DMS79 treated with DMSO at 0.1 percent for 48 hours (cell line): Measurements from ENCODE around the gene CD300LG.
"Not testable (repeated sequence)": the region's sequence is repeated elsewhere in the genome, so short reads cannot be mapped to it uniquely, and the experiment has no call there.

Experiments
- DNase-seq: peaks from one replicate; lab custom pipeline; 2025; lab: John Stamatoyannopoulos, UW

Gene CD300LG, protein sequence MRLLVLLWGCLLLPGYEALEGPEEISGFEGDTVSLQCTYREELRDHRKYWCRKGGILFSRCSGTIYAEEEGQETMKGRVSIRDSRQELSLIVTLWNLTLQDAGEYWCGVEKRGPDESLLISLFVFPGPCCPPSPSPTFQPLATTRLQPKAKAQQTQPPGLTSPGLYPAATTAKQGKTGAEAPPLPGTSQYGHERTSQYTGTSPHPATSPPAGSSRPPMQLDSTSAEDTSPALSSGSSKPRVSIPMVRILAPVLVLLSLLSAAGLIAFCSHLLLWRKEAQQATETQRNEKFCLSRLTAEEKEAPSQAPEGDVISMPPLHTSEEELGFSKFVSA

GRCh38 chr17:43846963-43847371, at the start of gene CD300LG:
Gene CD300LG, plus strand, starts transcription at chr17:43847176. Its CDS starts 41 bp downstream, at chr17:43847217.
- no peak for DNase-seq

DNA sequence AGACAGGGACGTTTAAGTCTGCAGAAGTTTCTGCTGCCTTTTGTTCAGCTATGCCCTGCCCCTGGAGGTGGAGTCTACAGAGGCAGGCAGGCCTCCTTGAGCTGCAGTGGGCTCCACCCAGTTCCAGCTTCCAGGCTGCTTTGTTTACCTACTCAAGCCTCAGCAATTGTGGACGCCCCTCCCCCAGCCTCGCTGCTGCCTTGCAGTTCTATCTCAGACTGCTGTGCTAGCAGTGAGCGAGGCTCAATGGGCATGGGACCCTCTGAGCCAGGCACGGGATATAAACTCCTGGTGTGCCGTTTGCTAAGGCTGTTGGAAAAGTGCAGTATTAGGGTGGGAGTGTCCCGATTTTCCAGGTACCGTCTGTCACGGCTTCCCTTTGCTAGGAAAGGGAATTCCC, 49.0 kb upstream of the CD300LG start:
- not testable (repeated sequence) for DNase-seq

DNA sequence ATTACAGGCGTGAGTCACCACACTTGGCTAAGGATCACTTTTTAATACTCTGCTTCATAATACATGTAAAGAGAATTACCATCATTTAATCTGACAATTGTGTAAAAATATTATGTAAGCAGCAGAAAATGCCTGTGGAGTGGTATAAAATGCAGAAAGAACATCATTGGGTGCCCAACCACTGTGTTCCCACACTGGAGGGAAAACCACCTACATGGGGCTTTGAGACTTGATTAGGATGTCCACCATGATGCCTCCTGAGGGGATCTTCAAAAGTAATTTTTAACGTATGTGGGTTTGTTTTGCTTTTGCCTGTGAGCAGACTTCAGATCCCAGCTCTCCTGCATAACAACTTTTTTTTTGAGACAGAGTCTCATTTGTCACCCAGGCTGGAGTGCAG, 47.9 kb upstream of the CD300LG start:
- DNase-seq = no peak

DNA sequence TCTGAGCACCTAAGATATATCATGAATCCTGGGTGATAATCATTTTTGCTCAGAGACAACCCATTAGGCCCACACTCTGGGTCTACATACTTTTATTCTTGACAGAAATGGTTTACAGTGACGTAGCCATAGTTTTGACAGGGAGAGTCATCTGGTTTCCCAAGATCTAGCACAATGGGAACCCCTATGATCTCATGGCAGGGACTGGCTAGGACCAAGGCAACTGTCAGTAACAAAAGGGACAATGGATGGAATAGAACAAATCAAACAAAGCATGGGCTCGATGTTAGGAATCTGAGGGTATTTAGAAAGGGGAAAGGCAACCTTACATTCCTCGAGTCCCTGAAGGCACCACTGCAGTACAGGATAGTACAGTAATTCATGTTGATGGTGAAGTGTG, 46.2 kb upstream of the CD300LG start:
- DNase-seq = no peak

GRCh38 chr17:43801844-43802243, 45.1 kb upstream of the CD300LG start:
- no peak for DNase-seq

DNA sequence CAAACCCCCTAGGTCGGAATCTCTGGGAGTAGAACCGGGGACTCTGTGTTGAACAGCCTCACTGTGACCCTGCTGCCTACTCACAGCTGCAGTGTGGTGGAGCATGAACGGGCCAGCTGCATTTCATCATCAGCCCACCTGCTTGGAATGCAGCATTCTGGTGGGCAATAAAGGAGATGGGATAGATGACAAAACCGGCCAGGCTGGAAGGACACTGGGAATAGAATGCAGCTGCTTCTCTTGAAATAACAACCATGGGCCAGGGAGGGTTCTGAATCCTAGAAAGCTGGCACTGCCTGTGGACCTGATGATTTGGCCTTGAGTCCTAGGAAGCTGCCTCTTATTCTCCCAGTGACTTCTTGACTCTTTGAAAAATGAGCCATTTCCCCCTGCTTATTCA, 43.2 kb upstream of the CD300LG start:
- no peak for DNase-seq

DNA sequence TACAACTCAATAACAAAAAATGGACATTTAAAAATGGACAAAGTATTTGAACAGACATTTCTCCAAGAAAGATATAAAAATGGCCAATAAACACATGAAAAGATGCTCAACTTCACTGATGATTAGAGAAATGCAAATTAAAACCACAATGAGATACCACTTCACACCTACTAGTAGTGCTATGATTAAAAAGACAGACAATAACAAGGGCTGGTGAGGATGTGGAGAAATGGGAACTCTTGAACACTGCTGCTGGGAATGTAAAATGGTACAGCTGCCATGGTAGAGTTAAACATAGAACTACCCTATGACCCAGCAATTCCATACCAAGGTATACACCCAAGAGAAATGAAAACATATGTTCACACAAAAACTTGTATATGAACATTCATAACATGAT, 41.9 kb upstream of the CD300LG start:
- no peak for DNase-seq

- DNase-seq = no peak
Measured at GRCh38 chr17:43808076-43808475, 38.9 kb upstream of the CD300LG start.

GRCh38 chr17:43809121-43809520, 37.9 kb upstream of the CD300LG start:
- no peak for DNase-seq

GRCh38 chr17:43810226-43810715, 36.7 kb upstream of the CD300LG start:
- DNase-seq = peak; percentile 35

DNA sequence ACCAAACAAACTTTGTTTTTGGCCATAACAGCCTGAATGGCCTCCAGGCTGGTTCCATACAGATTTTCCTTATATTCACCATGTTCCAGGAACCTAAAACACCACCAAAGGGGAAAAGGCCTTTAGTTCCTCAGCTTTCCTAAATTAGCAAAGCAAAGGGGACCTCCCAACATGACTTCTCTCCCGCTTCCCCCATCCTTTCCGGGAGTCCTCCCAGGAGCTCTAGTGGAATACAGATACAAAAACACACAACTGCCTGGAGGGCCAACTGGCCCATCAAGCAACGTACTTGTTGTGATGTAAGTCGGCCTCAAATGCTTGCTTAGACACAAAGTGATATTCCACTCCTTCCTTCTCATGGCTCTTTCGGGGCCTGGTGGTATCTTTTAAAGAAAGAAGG, 36.2 kb upstream of the CD300LG start:
- no peak for DNase-seq

DNA sequence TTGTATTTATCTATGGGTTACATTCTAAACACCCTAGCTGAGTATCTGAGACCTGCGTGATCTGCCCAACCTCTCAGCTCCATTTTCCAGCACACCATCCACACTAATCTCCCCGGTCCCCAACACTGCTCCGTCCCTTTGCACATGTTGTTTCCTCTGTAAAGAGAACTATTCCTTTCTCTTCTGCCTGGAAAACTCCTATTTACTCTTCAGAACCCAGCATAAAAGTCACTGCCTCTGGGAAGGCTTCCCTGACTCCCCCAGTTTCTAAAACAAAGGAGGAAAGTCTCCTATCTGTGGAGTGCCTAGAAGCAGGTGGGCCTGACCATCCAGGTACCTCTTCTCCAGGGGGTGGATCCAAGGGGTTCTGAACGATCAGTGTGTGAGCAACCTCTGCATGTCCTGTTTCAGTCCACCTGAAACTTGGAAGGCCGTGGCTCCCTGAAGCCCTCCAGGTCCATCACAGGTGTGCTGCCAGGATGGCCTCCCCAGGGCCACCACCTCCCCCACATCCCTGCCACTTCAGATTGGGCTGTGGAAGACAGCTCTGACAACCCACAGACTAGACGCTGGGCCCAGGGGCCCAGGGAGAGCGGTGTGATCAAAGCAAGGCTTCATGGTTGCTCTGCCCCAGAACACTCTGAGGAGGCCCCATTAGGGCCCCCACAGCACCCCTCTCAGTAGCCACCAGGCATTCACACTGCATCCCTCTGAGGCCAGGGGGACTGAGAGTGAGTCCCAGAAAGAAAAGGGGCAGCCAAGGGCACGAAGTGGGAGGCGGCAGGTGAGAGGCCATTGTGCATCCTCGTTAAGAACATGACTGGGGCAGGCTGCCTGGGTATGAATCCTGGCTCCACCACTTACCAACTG, 34.3 kb upstream of the CD300LG start:
- DNase-seq = no peak

DNA sequence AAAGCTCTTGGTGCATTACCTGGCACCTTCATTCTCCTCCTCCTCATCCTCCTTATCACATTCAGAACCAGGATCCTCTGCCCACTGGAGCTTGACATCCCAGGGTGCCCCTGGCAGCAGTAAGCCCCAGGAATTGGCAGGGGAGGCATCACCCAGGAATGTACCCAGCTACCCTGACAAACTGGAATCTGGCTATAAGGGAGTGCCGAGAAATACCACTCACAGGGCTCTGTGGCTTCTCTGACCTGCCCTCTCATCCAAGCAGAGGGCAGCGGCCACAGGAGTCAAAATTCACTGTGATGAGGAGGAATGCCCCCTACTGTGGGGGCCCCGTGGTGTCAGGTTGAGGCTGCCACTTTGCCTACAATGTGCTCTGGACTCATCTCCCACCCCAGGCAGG, 33.6 kb upstream of the CD300LG start:
- no peak for DNase-seq

- DNase-seq = no peak
Measured at GRCh38 chr17:43814026-43814425, 33.0 kb upstream of the CD300LG start.

- DNase-seq = no peak
Measured at GRCh38 chr17:43814714-43815113, 32.3 kb upstream of the CD300LG start.

DNA sequence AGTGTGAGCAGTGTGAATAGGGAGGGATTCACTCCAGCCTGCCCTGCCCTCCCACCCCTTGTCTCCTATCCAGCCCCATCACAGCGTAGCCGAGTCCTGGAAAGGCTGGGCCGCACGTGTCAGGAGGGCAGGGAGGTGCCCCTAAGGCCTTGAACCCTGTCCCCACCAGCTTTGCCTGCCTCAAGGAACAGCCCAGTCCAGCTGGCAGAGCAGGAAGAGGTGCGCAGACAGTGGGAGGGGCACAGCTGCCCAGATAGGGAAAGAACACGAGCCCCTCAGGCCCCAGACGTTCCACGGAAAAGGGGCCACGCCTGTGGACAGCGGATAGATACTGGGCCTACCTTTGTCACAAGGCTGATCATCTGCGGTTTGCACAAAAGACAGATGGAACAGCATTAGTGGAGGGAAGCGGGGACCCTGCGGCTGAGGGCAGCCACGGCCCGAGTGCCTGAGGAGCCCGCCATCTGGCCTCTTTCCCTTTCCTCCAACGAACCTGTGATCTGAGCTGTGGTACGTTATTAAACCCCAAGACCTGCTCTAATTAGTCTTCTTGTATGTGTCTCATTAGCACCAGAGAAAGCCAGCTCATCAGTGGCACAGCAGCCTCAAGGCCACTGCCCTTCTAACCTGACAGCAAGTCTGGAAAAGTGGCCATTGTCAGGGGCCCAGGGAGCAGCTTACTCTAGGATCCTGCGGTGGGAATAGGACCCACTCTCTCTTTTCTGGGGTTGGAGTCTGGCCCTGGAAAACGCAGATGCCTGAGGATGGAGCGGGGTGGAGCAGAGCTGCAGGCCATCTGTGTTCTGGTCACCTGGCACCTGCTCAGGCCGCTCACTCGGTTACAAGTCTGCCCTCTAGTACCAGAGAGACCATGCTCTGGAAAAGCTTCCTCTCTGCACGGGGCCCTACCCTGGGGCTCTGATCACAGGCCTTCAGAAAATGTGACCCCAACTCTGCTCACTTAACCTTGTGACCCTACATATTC, 30.3 kb upstream of the CD300LG start:
- DNase-seq = no peak

DNA sequence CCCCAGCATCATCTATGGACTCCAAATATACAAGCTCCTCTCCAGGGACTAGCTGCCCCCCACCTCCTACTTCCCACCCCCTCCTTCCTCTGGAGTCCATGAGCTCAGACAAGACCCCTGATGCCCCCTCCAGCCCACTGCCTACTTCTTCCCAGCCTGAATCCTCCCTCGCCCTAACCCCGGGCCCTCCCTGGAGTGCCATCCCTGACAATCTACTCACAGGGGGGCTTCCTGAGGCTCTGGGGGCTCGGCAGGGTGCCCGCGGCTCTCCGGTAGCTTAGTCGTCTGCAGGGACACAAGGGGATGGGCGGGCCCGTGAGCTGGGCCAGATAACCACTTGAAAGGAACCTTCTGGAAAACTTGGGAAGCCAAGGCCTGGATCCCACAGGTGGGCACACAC, 29.1 kb upstream of the CD300LG start:
- DNase-seq = no peak

DNA sequence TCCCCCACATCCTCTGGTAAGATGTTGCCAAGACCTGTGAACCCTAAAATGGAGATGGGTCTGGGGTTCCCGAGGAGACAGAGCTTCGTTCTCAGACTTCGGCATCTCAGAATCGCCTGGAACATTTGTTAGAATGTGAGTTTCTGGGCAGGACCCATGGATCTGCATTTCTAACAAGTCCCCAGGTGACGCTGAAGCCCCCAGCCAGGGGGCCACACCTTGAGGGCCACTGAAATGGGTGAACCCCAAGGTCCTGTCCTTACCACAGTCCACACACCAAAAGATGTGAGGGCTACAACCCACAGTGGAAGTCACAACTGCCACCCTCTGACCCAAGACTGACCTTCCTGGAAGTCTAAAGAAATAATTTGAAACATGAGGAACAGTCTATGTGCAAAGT, 28.0 kb upstream of the CD300LG start:
- no peak for DNase-seq

DNA sequence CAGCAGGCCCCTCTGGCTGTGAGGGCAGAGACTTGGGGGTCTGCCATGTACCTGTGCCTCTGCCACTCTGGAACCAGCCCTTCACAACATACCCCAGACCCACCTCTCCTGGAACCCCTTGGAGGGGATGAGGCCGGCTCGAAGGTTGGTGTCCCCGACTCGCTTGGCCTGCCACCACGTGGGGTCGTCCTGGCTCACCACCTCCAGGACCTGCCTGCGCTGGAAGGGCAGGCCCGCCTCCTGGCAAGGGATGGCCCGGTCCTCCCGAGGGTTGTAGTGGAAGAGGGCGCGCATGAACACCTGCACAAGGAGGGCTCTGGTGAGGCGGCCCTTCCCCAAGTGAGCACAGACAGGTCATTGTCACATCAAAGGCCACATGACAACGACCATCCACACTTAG, 26.2 kb upstream of the CD300LG start:
- DNase-seq = no peak

- DNase-seq = no peak
Measured at GRCh38 chr17:43822570-43823190, 24.3 kb upstream of the CD300LG start.

- peak; percentile 28 for DNase-seq
Measured at GRCh38 chr17:43823350-43824084, 23.5 kb upstream of the CD300LG start.
